ENCODE data around the gene FAM236C. TPM values are rescaled to one million over a fixed set of nuclear protein-coding genes. Genes with fewer than 3 reads are reported as not detected.

FAM236C gene
- polyA plus RNA-seq, 6 donors from 2014 or later = not detected

Other genes starting within 250 kb of the FAM236C start
- not detected for gene PHKA1, start 198.3 kb upstream of the FAM236C start, polyA plus RNA-seq (ENCODE audit: low read depth in 6 of 6)
- gene DMRTC1B, start 135.7 kb upstream of the FAM236C start, polyA plus RNA-seq (ENCODE audit: low read depth in 6 of 6) = 1 to 10 TPM in 5 of 6 donors, under 1 TPM in 1; 0.63 to 4.8 (median 4.1) TPM
- not detected for gene FAM236B, start 130.0 kb upstream of the FAM236C start, polyA plus RNA-seq (ENCODE audit: low read depth in 6 of 6)
- gene FAM236D, start 104.4 kb upstream of the FAM236C start, polyA plus RNA-seq (ENCODE audit: low read depth in 6 of 6) = not detected
- gene FAM236A, start 25.6 kb downstream of the FAM236C start, polyA plus RNA-seq (ENCODE audit: low read depth in 6 of 6) = not detected
- gene DMRTC1, start 31.2 kb downstream of the FAM236C start, polyA plus RNA-seq (ENCODE audit: low read depth in 6 of 6) = 1 to 10 TPM in 1 of 6 donors, under 1 TPM in 4, not detected in 1; 0.20 to 2.1 (median 0.40) TPM
- gene PABPC1L2B, start 90.3 kb downstream of the FAM236C start, polyA plus RNA-seq (ENCODE audit: low read depth in 6 of 6) = not detected
- gene PABPC1L2A, start 166.9 kb downstream of the FAM236C start, polyA plus RNA-seq (ENCODE audit: low read depth in 6 of 6) = not detected

All from naive B cell (primary cell).